Prostate gland (tissue), 2 donors: ENCODE results near the gene ATP5PD.

ENCODE experiments used
- CTCF ChIP-seq, 4 experiments: fragments of 200-600 bp in 2 of 4; fragments of 450-650 bp in 2 of 4; sonication (generic) in 2 of 4; IDR thresholded peaks; 1 replicate in 3 of 4; 2 replicates in 1 of 4; pipeline ENCODE4 v1.5.1; 2016 to 2019; ENCODE audit warnings: antibody characterized with exemption in 4 of 4, mild to moderate bottlenecking in 2 of 4, moderate library complexity in 2 of 4
- POLR2A ChIP-seq: fragments of 450-650 bp; IDR thresholded peaks from one replicate; pipeline ENCODE4 v1.6.1; 2016; ENCODE audit warnings: antibody characterized with exemption, mild to moderate bottlenecking
- POLR2AphosphoS5 ChIP-seq: sonication (generic); formaldehyde crosslinking; IDR thresholded peaks from one replicate; pipeline ENCODE4 v1.6.1; 2017; ENCODE audit warnings: antibody characterized with exemption

- TF ChIP-seq CTCF (IDR thresholded peaks at IDR 0.05) (no peak), POLR2A (no peak), POLR2AphosphoS5 (no peak)
These were observed 16.6 kb downstream of the ATP5PD start for GRCh38 chr17:75030161-75030560.
